GM18858 (cell line): ENCODE measurements around the gene ARSK.

Source experiments
- ATAC-seq: cut with Tn5 transposase; IDR thresholded peaks from one replicate; pipeline ENCODE4 v1.9.1; 2021; ENCODE audit not compliant: unreplicated experiment

The ARSK gene

DNA sequence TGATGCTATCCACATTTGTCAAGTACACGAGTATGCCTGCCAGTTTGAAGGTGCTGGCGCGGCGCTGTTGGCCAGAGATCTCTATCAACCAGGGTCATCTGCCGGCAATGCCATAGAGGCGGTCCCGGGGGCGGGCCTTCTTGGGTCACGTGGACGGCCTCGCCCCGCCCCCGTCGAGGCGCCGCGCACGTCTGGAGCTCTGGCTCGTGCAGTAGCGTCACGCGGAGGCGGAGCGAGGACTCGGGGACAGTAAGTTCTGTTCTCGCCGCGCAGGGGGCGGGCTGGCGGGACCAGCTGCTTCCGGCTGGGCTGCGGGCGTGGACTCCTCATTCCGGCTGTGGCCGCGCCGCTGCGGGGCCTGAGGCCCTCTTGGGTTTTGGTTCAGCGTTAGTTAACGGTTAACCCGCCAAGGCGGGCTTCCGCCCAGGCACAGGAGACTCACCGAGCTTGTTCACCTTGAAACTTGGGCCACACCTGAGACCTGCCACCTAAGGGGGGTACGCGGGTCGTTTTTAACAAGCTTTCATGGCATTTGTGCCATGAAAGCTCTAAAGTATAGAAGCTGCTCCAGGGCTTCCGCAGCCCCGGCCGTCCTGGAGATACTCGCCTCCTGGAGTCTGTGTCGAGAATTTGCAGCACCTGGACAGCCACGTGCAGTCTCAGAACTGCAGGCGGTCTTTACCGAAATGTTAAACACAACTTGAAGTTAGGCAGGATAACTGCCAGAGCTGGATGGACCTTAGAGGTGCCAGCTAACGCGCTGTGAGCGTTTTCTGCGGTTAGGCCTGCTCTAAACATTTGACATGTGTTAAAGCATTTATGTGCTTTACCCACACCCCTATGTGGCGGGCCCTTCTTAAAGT lies 91.9 kb downstream of the ARSK start, which contains the start of gene RFESD:
Gene RFESD, plus strand, starts transcription at position 209 of the 863 bp plus-strand sequence. CDS start 5,495 bp downstream, outside the sequence.
- ATAC-seq, result peak; percentile 91

DNA sequence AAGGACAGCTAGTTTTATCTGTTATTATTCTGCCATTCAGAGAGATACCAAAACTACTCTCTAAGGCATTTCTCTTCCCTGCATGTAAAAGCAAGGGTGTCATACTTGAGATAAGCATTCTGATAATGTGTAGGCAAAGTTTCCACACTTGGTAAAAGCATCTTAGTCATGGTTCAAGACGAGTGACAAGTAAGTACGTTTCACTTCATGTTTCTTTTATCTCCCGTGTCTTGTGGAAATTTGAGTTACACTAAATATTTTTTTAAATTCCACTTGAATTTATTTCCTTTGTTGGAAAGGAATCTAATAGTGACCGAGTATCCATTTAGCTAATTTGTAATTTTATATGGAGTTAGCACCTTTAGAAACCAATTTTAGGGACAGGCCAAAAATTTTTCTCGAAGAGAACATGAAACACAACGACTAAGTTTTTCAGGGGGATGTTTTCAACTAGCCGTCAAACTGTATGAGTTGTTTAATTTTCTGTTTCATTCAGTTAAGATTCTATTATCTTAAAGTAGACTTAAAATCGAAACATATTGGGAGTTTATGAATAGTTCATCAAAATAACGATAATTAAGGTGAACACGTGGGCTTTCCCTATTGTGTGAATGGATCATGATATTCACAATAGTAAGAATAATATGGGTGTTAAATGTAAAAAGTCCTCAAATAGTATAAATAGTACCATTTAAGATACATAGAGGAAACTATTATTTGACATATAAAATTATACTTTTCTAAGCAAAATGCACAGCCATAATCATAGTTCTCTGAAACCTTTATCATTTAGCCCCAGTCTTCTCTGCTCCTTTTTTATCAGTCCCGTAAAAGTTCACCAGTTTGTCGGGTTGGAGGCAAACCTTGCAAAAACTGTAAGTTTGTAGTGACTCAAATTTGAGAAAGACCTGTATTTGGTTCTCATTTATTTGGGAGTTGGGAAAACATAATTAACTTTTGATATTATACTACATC lies 93.3 kb downstream of the ARSK start:
- ATAC-seq, result no peak

DNA sequence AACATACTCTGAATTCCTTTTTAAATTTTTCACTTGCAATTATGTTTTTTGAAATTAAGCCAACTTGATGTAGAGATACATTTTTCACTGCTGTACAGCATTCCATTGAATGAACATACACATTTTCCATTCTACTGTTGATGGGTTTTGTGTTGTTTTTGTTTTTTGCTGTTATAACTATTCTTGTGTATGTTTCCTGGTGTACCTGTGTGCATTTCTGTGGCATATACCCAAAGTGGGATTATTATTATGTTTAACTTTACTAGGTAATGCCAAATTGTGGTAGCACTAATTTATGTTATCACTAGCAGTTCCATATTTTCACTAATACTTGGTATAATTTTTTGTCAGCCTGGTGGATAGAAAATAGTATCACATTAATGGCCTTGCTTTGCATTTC lies 94.4 kb downstream of the ARSK start:
- ATAC-seq, result no peak

DNA sequence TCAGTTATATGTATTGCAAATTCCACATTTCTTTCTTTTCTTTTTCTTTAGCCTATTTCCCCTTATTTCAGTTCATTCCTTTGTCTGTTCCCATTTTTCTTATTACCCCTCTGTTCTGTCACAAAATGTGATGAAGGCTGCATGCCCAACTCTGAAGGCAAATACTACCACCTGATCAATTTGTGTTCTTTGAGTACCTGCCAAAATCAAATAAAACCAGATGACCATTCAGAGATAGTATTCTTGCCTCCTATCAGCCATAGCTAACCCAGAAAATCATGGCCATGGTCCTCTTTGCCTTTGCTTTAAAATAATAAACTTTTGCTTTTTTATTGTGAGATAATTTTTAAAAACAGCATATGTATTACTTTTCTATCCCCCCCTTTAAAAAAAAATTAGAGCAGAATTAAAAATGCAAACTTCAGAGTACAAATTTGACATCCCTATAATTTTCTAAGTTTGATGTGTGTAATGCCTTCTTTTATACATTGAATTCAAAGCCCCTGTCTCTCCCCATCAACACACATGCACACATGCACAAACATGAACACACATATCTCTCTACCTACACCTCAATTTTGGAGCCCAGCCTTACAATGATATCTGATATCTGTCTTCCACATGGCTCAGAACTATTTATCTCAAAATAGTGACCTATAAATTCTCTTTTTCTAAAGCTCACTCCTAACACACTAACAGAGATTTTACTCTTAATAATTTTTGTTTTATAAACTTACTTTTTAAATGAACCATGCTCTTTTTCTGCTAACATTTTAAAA lies 95.1 kb downstream of the ARSK start:
- no peak for ATAC-seq

DNA sequence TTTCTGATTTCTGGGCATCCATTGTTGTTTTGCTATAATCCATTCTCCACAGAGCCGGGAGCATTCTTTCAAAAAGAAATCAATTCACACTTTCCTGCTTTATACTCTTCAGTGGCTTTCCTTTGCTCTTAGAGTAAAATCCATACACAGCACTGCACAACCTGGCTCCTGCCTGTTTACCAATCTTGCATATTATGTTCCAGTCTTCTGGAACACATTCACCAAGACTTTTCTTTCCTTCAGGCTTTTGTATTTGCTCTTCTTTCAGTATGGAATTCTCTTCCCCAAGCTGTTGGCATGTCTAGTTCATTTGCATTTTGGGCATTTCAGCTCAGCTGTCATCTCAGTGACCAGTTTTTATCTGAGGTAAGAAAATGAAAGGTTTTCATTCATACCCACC lies 97.9 kb downstream of the ARSK start:
- no peak for ATAC-seq

DNA sequence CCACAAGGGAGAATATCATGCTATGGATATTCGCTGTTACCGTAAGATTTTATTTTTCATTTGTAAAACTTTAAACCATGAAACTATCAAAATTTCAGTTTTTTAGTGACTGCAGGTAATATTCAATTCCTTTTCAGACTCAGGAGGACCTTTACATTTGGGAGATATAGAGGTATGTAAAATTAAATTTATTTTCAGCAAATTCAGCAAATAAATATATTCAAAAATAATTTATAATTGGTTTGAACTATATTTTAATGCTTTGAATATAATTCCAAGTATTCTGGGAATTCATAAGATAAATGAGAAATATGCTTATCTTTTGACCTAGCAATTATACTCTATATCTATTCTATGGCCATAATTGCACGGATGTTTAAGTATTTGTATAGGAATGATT lies 99.3 kb downstream of the ARSK start:
- no peak for ATAC-seq
